ENCODE results near the gene IFT57. TPM values are rescaled to one million over a fixed set of nuclear protein-coding genes. Genes with fewer than 3 reads are reported as not detected.
A peak's percentile ranks its signal among the peaks of the same experiment; 100 is the strongest.

The IFT57 gene
- total RNA-seq, 1 experiment from 2014 or later, result 38.9 TPM

- H3K4me1 Mint-ChIP-seq (ENCODE audit: insufficient read depth, unreplicated experiment), result peaks cover 27% of the 10 kb centered on the region
- no peaks in the 10 kb centered on the region for H3K27me3 Mint-ChIP-seq (ENCODE audit: insufficient read depth, unreplicated experiment)
- no peaks in the 10 kb centered on the region for H3K36me3 Mint-ChIP-seq (ENCODE audit: insufficient read depth, unreplicated experiment)
- CTCF ChIA-PET, result interaction anchor here (1.0 kb wide), 2 partner anchors 196 to 418 kb away, joined by 3 to 7 read pairs; no protein-coding TSS in a partner anchor
- no peak for TF ChIP-seq CTCF (IDR thresholded peaks at IDR 0.05; ENCODE audit: unreplicated experiment)
- intact Hi-C loops (cut with micrococcal nuclease), result no loop called here
- no peaks in the 10 kb centered on the region for H3K9me3 Mint-ChIP-seq (ENCODE audit: unreplicated experiment)
- no peak overlapping the region for H3K27ac Mint-ChIP-seq (ENCODE audit: low read depth, unreplicated experiment)
- DNase-seq (ENCODE audit: unreplicated experiment), result no peak
- POLR2A ChIA-PET, result interaction anchor here (1.0 to 4.2 kb wide), 2 partner anchors 44 to 167 kb away, joined by 3 to 27 read pairs; partner anchors contain the start of gene CD47
- no TSS peak for BruUV-seq (replicated peaks)
- no peak overlapping the region for H3K4me3 Mint-ChIP-seq (ENCODE audit: unreplicated experiment)
Observed at GRCh38 chr3:108133858-108134554, 88.2 kb downstream of the IFT57 start.

DNA sequence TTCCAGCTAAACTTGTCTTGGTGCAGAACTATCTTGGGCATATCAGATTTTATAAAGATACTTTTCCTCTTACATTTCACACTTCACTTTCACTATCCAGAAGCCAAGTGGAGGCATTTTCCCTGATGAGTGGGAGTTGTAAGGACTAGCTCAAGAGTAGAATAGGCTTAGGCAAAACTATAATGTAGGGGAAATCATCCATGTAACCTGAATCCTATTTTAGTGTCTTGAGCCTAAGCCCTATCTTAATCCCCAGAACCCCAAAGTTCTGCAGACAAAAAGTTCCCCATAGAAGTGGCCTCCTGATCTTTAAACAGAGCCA lies 89.2 kb downstream of the IFT57 start:
- Mint-ChIP-seq H3K27ac (ENCODE audit: low read depth, unreplicated experiment) (peak overlapping the region; percentile 69), H3K9me3 (ENCODE audit: unreplicated experiment) (no peaks in the 10 kb centered on the region), H3K36me3 (ENCODE audit: insufficient read depth, unreplicated experiment) (no peaks in the 10 kb centered on the region), H3K4me3 (ENCODE audit: unreplicated experiment) (peak overlapping the region; percentile 24), H3K4me1 (ENCODE audit: insufficient read depth, unreplicated experiment) (peaks cover 27% of the 10 kb centered on the region), H3K27me3 (ENCODE audit: insufficient read depth, unreplicated experiment) (no peaks in the 10 kb centered on the region)
- BruUV-seq (replicated peaks), result no TSS peak
- POLR2A ChIA-PET, result interaction anchor here (0.5 to 4.2 kb wide), 6 partner anchors 43 to 354 kb away, joined by 3 to 27 read pairs (median 3); partner anchors contain the start of gene CD47
- no peak for TF ChIP-seq CTCF (IDR thresholded peaks at IDR 0.05; ENCODE audit: unreplicated experiment)
- CTCF ChIA-PET, result interaction anchor here (0.6 to 1.2 kb wide), 6 partner anchors 20 to 419 kb away, joined by 3 to 7 read pairs (median 3); no protein-coding TSS in a partner anchor
- intact Hi-C loops (cut with micrococcal nuclease), result no loop called here
- no peak for DNase-seq (ENCODE audit: unreplicated experiment)

DNA sequence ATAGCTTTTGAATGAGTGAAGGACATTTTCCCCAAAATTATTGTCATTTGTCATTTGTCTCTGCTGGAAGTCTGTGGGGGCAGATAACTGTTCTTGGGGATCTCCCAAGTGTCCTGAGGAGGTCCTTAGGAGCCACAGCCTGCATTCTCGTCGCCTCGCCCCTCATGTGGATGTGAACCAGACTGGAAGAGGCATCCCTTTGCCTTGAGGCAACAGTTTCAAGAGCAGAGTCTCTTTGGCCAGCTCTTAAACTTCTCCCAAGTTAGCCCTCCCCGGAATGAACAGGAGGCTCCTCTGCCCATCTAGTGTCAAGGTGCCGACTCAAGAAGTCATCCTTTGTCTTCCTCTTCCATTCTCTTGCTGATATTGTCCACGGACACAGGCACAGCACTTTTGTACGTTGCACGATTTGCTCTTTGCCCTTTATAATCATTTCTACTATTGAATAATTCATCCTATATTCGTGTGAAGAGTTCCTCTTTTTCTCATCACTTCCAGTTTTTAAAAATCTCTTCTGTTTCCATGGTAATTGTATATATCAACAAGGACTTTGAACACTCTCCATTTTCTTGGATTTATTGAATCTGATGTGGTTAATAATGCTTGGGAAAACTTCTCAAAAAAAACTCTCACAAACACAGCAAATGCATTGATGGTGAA lies 90.6 kb downstream of the IFT57 start:
- no peak for TF ChIP-seq CTCF (IDR thresholded peaks at IDR 0.05; ENCODE audit: unreplicated experiment)
- CTCF ChIA-PET, result interaction anchor here (0.6 to 1.2 kb wide), 2 partner anchors 9 to 204 kb away, joined by 3 read pairs; no protein-coding TSS in a partner anchor
- Mint-ChIP-seq H3K4me1 (ENCODE audit: insufficient read depth, unreplicated experiment) (peaks cover 33% of the 10 kb centered on the region), H3K27me3 (ENCODE audit: insufficient read depth, unreplicated experiment) (no peaks in the 10 kb centered on the region), H3K9me3 (ENCODE audit: unreplicated experiment) (no peaks in the 10 kb centered on the region), H3K36me3 (ENCODE audit: insufficient read depth, unreplicated experiment) (no peaks in the 10 kb centered on the region), H3K27ac (ENCODE audit: low read depth, unreplicated experiment) (peak overlapping the region; percentile 69), H3K4me3 (ENCODE audit: unreplicated experiment) (peak overlapping the region; percentile 7)
- DNase-seq (ENCODE audit: unreplicated experiment), result peak; percentile 22
- intact Hi-C loops (cut with micrococcal nuclease), result no loop called here
- BruUV-seq (replicated peaks), result TSS peak; percentile 83
- POLR2A ChIA-PET, result interaction anchor here (0.8 to 4.2 kb wide), 10 partner anchors 10 to 356 kb away, joined by 3 to 27 read pairs (median 4); partner anchors contain the start of genes CD47 and IFT57
